ENCODE measurements around the gene PRDM15.

- TF ChIP-seq CTCF (IDR thresholded peaks at IDR 0.05; ENCODE audit: low read depth, low read length): no peak
- no peak for TF ChIP-seq EZH2phosphoT487 (IDR thresholded peaks at IDR 0.05; ENCODE audit: low read depth)
These were observed 27.6 kb upstream of the PRDM15 start for GRCh38 chr21:41906770-41907169.

All from OCI-LY3 (cell line).